NT2/D1 (cell line): Measurements from ENCODE around the gene FRAS1.

ENCODE experiments used
- DNase-seq: peaks from one replicate; pipeline ENCODE4 v3.0.0-alpha.2; 2011; ENCODE audit warnings: low read depth, low spot score
- H3K27me3 ChIP-seq: 2 replicates; pipeline ENCODE4 v1.6.0; 2011; ENCODE audit warnings: mild to moderate bottlenecking; ENCODE audit not compliant: insufficient read length, insufficient read depth
- H3K36me3 ChIP-seq: 2 replicates; pipeline ENCODE4 v1.6.1; 2011; ENCODE audit warnings: mild to moderate bottlenecking, low read length, mixed read lengths; ENCODE audit not compliant: insufficient read depth, insufficient read length
- H3K4me1 ChIP-seq: 2 replicates; pipeline ENCODE4 v1.5.1; 2011; ENCODE audit not compliant: insufficient read depth, insufficient read length
- H3K4me3 ChIP-seq: 2 replicates; pipeline ENCODE4 v1.5.1; 2011; ENCODE audit warnings: low read depth; ENCODE audit not compliant: insufficient read length
- H3K9ac ChIP-seq: 2 replicates; pipeline ENCODE4 v1.6.0; 2011; ENCODE audit warnings: low read depth; ENCODE audit not compliant: insufficient read length
- H3K9me3 ChIP-seq: 2 replicates; pipeline ENCODE4 v1.5.1; 2011; ENCODE audit warnings: mild to moderate bottlenecking, low read length; ENCODE audit not compliant: insufficient read depth
- SUZ12 ChIP-seq: IDR thresholded peaks from 2 replicates; pipeline ENCODE4 v1.6.1; 2011; ENCODE audit not compliant: insufficient read length, insufficient read depth; ENCODE audit errors: extremely low read depth
- YY1 ChIP-seq: IDR thresholded peaks from 2 replicates; pipeline ENCODE4 v1.6.1; 2011; ENCODE audit not compliant: insufficient read length, insufficient read depth
- ZNF274 ChIP-seq: IDR thresholded peaks from 2 replicates; pipeline ENCODE4 v1.6.1; 2011; ENCODE audit warnings: mild to moderate bottlenecking, low read depth, low read length

FRAS1 gene

GRCh38 chr4:78058591-78059523, 1.7 kb downstream of the FRAS1 start:
- H3K9me3 ChIP-seq, result no peaks in the 10 kb centered on the region
- peak overlapping the region; percentile 90 for H3K9ac ChIP-seq
- DNase-seq, result no peak
- no peaks in the 10 kb centered on the region for H3K4me1 ChIP-seq
- no peaks in the 10 kb centered on the region for H3K36me3 ChIP-seq
- peaks cover 8% of the 10 kb centered on the region for H3K27me3 ChIP-seq
- TF ChIP-seq YY1 (no peak), SUZ12 (no peak), ZNF274 (no peak)
- peak overlapping the region; percentile 78 for H3K4me3 ChIP-seq

GRCh38 chr4:78059524-78059889, 2.4 kb downstream of the FRAS1 start:
- Histone ChIP-seq H3K4me3 (peak overlapping the region; percentile 78), H3K36me3 (no peaks in the 10 kb centered on the region), H3K27me3 (peaks cover 8% of the 10 kb centered on the region), H3K4me1 (no peaks in the 10 kb centered on the region), H3K9me3 (no peaks in the 10 kb centered on the region), H3K9ac (peak overlapping the region; percentile 74)
- TF ChIP-seq YY1, result no peak
- TF ChIP-seq SUZ12, result no peak
- no peak for TF ChIP-seq ZNF274
- peak; percentile 72 for DNase-seq

- no peak for DNase-seq
- Histone ChIP-seq H3K4me3 (no peak overlapping the region), H3K9ac (no peak overlapping the region), H3K27me3 (peaks cover 8% of the 10 kb centered on the region), H3K9me3 (no peaks in the 10 kb centered on the region), H3K36me3 (no peaks in the 10 kb centered on the region), H3K4me1 (no peaks in the 10 kb centered on the region)
- no peak for TF ChIP-seq ZNF274
- TF ChIP-seq YY1, result no peak
Measured at GRCh38 chr4:78059938-78060337, 2.8 kb downstream of the FRAS1 start.

GRCh38 chr4:78061939-78062570, 4.9 kb downstream of the FRAS1 start:
- Histone ChIP-seq H3K9me3 (no peaks in the 10 kb centered on the region), H3K27me3 (peaks cover 8% of the 10 kb centered on the region), H3K4me3 (no peak overlapping the region), H3K9ac (no peak overlapping the region), H3K36me3 (no peaks in the 10 kb centered on the region), H3K4me1 (no peaks in the 10 kb centered on the region)
- TF ChIP-seq SUZ12 (no peak), ZNF274 (no peak), YY1 (no peak)
- no peak for DNase-seq

- Histone ChIP-seq H3K36me3 (peaks cover 6% of the 10 kb centered on the region), H3K9me3 (no peaks in the 10 kb centered on the region), H3K27me3 (no peaks in the 10 kb centered on the region), H3K9ac (no peak overlapping the region), H3K4me3 (no peak overlapping the region), H3K4me1 (no peaks in the 10 kb centered on the region)
- no peak for TF ChIP-seq SUZ12
- TF ChIP-seq YY1, result no peak
- no peak for TF ChIP-seq ZNF274
- no peak for DNase-seq
Measured at GRCh38 chr4:78065508-78066192, 8.5 kb downstream of the FRAS1 start.

GRCh38 chr4:78068481-78068880, 11.4 kb downstream of the FRAS1 start:
- TF ChIP-seq SUZ12, result no peak
- no peak for TF ChIP-seq YY1
- TF ChIP-seq ZNF274, result no peak
- Histone ChIP-seq H3K9ac (no peak overlapping the region), H3K4me3 (no peak overlapping the region), H3K27me3 (no peaks in the 10 kb centered on the region), H3K4me1 (no peaks in the 10 kb centered on the region), H3K9me3 (no peaks in the 10 kb centered on the region), H3K36me3 (peaks cover 13% of the 10 kb centered on the region)
- no peak for DNase-seq

- H3K36me3 ChIP-seq, result peaks cover 13% of the 10 kb centered on the region
- no peaks in the 10 kb centered on the region for H3K27me3 ChIP-seq
- H3K9me3 ChIP-seq, result no peaks in the 10 kb centered on the region
- H3K4me1 ChIP-seq, result no peaks in the 10 kb centered on the region
- H3K9ac ChIP-seq, result no peak overlapping the region
- DNase-seq, result no peak
- no peak overlapping the region for H3K4me3 ChIP-seq
- no peak for TF ChIP-seq YY1
- no peak for TF ChIP-seq ZNF274
- TF ChIP-seq SUZ12, result no peak
Measured at GRCh38 chr4:78069319-78069718, 12.2 kb downstream of the FRAS1 start.
